ENCODE measurements around the gene SMIM12.

The SMIM12 gene, protein sequence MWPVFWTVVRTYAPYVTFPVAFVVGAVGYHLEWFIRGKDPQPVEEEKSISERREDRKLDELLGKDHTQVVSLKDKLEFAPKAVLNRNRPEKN

DNA sequence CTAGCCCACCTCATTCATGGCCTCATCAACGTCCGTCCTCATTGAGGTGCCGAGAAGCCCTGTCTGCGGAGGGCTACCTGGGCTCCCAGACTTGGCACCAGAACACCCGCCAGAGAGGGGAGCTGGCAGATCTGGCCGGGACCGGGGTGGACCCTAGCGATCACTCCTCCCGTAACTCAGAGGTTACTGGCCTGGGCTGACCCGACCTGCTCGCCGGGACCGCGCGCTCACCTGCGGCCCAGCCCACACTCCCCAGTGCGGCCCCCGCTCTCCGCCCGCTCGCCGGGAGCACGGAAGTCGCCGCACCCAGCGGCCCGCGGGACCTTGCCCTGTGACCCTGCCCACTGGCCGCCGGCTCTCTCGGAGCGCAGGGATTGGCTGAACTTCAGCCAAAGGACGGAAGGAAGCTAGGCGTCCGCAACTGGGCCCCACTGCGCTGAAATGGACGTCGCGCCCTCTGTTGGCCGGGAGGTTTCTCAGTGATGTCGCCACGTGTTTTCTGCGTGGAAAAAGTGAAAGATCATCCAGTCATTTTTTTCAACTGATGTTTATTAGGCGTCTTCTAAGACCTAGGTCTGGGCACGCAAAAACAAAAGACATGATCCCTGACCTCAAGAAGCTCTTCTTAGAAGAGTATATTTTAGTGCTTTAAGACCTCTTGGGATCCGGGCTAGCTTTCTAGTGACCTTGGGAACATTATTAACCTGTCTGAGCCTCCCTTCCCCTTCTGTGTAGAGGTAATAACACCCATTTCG is at the start of gene SMIM12:
Gene SMIM12 (minus strand): TSS at position 304 of the 755 bp plus-strand sequence. CDS start 3,772 bp downstream, outside the sequence.
- peak; percentile 86 for DNase-seq

DNA sequence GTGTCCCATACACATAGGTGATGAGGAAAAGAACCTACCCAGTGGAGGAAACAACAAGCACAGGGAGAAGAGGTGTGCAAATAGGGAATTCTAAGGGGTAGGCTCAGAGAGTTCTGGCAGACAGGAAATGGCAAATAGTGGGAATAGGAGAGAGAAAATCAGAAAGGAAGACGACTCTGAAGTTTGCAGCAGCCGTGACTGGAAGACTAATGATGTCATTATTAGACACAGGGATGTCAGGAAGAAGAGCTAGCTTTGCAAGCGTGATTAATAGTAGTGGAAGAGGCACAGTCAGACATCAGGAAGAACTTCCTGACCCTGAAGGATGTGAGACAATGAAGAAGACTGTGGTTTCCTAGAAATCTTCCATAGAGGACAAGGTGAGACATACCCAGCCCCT is 48.8 kb upstream of the SMIM12 start:
- no peak for DNase-seq

DNA sequence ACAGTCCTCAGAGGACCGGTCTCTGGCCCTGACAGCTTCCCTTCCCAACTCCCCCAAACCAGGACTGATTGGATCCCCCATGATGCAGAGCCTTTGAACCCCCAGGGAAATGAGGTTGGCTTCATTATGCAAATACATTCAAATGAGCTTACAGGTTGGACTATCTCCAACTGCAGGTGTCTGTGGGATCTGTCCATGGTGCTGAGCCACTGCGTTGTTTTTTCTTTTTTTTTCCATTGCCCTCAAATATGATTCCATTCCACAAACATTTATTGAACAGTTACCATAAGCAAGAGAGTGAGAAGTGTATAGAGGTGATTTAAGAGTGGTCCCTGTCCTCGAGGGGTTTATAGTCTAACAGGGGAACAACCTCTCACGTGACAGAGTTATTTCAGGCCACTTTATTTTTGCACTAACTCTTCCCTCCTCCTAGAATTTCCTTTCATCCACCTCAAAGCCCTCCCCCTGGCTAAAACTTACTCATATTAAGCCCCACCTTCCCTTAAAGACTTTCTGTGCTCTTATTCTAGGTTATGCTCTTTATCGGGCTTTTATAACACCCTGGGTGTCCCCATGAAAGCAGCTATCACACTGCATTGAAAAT is 48.0 kb upstream of the SMIM12 start:
- no peak for DNase-seq

DNA sequence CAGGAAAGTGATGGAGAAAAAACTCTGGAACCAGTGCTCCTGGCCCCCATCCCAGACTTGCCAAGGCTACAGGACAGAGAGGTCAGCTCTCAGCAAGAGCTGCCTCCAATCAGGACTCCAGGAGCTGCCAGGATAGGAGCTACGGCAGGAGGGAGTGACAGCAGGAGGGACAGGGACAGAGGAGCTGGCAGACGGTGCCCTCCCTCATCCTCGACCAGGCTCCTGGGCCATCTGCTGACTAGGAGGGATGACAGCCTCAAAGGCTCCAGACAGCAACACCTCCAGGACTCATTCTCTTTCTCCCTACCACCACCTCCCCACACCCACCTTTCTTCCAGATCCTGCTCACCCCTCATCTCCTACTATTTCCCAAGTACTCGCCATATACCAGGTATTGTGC is 47.2 kb upstream of the SMIM12 start:
- no peak for DNase-seq

DNA sequence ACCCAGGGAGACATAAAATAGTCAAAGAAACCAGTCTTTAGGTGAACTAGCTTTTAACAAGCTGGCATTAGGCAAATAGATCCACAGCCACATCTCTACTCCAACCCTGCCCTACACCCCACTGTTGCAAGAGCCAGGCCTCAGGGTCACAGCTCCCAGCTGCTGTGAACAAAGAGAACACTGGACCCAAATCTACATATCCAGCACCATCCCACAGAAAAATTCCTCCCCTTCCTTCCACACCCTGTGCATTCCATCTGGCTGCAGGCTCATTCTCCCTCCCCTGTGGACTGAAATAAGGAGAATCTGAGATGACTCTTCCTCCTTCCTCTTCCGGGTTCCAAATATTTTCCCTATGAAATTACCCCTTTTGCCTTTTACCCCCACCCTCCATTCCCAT is 46.7 kb upstream of the SMIM12 start:
- DNase-seq: no peak

DNA sequence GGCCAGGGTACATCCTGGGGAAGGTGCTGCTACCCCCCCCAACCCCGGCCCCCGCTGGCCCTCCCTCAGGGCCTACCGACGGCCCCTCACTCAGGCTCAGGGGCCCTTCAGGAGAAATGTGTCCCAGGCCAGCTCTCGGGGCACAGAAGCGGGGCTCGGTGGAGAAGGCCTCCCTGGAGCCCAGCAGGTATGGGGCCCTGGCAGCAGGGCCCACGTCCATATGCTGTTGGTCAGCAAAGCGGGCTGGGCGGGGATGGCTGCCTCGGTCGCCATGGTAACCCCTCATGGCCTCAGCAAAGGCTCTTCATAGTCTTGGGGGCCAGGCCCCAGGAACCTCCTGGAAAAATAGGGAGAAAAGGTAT is 45.5 kb upstream of the SMIM12 start:
- no peak for DNase-seq

DNA sequence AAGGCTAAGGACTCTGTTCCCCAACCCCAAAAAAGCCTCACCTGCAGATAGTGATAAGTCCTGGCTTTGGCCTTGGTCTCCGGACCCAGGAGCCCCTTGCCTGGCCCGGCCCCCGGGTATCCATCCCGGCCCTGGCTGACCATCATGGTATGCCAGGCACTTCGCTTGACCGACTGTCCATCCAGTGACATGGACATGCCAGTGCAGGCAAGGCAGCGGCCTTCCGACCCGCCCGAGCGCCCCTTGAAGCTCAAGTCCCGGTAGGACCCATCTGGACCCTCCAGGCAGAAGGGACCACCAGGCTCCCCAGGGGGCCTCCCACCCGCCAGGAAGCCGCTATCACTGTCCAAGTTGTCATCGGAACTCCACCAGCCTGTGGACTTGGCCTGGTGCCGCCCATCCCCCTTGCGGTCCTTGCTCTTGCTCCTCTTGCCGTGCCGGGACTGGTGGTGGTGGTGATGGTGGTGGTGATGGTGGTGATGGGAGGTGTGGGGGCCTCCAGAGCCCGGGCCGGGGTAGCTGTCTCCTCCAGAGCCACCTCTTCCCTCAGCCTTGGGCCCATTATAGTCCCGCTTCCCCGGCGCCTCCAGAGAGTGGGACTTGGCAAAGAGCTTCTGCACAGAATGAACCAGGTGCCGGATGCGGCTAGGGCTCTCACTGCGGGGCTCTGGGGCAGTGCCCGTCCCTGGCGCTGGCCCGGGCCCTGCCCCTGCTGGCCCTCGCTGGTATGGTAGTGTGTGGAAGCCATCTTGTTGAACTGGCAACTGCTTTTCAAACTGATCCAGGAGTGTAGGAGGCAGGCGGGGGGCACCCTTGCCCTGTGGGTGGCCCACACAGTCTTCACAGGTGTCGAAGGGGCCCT is 44.9 kb upstream of the SMIM12 start:
- DNase-seq: no peak

DNA sequence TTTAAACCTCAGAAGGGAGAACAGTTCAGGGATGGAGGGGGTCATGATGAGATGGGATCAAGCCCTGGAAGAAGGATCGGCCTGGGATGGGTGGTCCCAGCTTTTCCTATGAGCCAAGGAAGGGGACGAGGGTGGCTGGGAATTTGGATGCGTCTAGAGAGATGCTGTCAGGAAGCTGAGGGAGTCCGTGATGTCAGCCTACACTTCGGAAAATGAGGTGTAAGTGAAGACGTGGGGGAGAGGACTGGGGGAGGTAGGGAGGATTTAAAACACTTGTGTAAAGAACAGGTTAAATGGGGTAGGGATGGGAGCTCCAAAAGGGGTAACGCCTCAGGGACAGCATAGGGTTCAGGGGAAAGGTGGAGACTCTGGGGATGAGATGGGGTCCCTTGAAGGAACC is 42.4 kb upstream of the SMIM12 start:
- no peak for DNase-seq

DNA sequence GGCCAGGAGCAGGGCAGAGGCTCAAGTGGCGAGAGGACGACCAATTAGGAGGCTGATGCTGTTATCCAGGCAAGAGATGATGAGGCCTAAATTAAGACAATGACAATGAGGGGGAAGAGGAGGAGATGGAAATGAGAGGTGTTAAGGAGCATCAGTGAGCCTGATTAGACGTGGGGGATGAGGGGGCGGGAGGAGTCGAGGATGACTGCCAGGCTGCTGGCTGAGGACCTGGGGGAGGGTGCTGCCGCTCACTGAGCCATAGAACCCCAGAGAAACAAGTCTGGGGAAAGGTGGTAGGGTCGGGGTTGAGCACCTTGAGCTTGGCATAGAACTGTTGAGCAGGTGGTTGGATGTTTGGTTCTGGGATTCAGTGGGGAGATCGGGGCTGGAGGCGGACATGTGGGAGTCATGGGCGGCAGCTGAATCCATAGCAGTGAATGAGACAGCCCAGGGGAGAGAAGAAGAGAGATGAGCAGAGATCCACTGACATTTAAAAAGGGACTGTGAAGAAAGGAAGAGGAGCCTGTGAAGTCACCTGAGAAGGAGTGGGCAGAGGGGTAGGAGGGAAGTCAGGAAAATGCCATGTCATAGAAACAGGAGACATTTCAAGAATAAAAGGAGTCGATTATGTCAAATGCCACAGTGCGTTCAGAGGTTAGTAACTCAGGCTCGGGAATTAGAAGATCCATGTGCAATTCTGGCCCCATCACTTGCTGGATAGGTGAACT is 41.4 kb upstream of the SMIM12 start:
- no peak for DNase-seq

DNA sequence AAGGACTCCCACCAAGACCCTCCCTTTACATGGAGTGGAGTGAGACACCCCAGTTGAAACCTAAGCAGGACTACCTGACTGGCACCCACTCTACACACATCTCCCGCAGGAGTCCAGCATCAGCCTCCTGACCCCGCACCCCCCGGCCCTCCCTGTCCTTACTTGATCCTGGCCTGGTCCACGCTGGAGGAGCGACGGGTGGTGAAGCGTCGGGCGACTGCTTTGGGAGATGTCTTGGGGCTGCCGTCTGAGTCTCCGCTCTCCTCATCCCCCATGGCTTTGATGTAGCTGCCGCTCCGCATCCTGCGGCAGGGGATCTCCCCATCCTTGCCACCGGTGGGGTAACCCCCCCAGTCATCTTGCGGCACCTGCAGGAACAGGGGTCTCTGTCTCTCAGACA is 40.4 kb upstream of the SMIM12 start:
- DNase-seq: no peak

DNA sequence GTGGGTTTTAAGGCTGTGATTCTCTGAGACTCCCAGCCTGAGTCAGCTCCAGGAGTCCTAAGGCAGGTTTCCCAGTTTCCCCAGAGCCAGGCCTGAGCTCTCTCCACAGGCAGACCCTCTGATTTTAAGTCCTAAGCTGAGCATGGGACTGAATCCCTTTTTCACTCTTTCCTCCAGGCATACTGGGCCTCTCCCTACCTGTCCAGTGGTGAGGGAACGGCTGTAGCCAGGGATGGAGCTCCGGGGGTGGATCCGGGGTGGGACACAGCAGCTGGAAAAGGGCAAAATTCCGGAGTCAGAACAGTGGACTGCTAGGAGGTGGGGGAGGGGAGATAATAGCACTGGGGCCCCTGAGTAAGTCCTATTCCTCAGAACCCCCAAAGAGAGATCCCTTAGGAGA is 39.9 kb upstream of the SMIM12 start:
- no peak for DNase-seq

DNA sequence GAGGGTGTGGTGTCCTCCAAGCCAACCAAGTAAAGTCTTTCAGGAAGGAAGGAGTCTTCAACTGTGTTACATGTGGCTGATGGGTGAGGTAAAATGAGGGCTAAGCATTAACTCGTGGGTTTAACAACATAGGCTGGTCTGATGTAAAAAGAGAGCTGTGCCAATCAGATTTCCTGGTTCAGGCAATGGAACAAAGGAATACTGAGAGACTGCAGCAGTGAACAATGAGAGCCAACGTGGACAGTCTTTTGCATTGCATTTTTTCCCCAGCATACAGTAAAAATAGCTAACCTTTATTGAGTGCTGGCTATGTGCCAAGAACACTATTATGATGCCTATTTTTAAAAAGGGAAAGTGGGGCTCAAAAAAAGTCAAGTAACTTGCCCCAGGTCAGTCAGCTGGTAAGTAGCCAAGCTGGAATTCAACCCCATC is 38.8 kb upstream of the SMIM12 start:
- DNase-seq: no peak

DNA sequence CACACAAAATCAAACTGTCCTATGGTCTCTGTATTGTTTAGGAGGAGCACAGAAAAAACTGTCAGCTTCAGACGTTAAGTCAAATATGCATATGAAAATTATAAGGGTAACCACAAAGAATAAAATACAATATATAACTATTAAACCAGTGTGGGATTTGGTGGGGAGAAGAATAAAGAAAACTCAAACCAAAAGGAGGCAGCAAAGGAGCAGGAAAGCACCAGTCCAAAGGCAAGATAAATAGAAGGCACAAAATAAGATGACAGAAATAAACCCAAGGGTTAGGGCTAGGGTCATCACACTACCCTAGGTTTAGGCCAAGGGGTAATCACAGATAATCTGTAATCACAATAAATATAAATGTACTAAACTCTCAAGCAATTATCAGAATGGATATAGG is 37.1 kb upstream of the SMIM12 start:
- DNase-seq: no peak

DNA sequence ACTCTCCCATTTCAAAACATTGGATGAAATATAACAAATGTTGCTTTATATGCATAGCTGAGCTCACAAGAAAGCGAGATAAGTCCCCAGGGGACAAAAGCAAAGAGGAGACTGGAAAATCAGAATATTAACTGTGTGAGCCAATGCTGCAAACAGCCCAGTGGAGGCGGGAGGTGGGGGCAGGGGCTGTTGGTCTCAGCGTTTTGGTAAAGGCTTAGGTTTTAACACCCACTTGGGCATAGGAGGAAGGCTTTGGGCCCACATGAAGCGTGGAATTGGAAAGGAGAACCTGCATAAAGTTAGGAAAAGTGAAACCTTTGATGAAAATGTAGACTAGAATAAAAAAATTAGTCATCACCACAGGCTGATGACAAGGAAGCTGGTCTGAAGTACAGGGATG is 30.2 kb upstream of the SMIM12 start:
- no peak for DNase-seq

DNA sequence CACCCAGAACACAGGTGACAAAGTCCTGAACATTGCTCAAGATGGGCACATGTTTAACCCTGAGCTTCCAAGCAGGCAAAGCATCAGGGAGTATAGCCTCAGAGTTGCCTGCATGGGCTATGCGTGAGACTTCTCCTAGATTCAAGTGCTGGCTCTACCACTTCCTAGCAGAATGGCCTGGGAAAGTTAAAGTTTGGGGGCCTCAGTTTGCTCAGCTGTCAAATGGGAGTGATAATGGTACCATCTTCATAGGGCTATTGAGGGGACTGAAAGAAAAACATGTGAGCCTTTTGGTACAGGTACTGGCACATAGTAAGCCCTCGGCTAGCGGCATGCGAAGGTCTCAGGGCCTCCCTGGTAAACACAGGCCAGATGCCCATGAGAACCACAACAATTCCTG is 28.0 kb upstream of the SMIM12 start:
- no peak for DNase-seq

DNA sequence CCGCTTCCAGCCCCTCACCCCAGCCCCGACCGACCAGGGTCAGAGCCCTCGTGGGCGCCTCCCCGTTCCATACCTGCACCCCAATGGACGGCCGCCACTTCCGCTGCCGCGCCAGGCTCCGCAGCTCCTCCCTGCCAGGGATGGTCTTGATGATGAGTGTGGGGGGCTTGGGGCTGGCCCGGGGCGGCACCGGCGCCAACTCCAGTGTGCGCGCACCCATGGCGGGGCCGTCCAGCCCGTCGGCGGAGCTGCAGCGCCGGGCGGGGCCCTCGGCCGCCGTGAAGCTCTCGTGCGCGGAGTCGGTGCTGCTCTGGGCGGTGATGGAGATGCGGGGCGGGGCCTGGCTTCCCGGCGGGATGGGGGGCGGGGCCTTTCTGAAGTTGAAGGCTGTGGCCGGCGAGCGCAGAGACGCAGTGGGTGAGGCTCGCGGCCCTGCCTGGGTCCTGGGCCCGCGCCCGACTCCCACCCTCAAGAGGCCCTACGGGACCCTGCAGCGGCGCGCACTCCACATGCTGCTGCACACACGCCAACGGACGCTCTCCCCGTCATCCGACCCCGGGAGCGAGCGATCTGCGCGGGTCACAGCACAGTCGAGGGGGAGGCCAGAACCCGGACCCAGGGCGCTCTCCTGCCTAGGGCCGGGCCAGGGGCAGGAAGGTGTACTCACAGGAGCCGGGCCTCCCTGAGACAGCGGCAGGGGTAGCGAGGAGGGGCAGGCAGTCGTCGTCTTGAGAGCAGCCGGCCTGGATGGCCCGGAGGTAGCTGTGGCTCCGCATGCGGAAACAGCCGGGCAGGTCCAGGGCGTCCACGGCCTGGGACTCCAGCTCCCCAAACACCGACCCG is 26.1 kb upstream of the SMIM12 start:
- DNase-seq: no peak

DNA sequence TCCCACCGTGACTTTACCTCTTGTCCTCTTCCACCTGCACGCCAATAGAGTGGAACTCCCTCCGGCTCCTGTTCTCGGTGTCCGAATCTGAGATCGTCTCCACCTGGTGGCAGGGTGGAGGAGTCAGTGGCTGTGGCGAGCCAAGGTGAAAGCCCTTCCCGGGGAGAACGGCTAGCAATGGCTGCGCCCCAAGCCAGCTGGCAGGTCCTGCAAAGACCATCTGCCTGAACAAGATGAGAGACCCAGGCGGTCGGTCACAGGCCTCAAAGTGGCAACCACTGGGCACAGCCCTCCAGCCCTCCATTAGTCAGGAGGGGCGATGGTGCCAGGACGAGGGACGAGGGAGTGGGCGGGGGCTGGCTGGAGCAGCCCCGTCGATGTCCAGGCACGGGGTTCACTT is 25.4 kb upstream of the SMIM12 start:
- DNase-seq: no peak

DNA sequence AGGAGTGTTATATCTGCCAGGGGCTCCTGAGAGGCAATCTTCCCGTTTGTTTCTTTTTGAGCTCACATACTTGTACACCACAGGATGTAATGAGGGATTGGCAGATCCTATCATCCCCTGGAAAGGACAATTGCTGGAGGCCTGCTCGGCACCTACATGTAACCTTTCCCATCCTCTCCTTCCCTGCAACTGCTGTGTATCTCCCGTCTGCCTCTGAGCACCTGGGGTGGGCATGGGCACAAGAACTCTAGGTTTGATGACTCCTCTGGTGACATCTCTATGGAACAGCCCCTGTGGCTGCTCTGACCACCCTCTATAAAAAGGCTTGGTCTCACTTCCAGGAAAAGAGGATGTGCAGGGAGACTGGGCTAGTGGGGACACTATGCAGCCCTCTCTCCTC is 25.0 kb upstream of the SMIM12 start:
- DNase-seq: no peak

DNA sequence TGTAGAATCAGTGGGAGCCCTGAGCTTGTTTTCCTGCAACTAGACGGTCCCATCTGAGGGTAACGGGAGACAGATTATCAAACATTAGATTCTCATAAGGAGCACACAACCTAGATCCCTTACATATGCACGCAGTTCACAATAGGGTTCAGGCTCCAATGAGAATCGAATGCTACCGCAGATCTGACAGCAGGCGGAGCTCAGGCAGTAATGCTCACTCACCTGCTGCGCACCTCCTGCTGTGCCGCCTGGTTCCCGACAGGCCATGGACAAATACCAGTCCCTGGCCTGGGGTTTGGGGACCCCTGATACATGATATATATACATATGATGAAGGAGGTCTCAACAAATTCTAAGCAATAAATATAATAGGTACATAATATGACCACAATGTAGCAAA is 19.7 kb upstream of the SMIM12 start:
- DNase-seq: no peak

DNA sequence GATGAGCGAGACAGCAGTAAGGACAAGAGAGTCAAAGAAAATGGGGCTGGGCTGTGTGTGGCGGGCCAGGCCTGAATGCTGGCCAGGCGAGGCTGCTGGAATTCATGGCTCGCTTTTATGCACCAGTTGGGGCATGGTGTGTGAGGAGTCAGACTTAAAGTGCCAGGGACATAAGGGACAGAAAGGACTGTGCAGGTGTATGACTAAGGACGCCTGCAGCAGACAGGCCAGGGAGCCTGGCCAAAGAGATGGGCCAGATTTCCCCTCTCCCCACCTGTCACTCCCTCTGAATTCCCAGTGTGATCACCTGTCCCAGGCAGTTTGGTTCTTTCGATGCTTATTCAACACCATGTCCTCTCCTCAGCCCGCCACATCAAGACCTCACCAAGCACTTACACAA is 16.9 kb upstream of the SMIM12 start:
- DNase-seq: no peak

DNA sequence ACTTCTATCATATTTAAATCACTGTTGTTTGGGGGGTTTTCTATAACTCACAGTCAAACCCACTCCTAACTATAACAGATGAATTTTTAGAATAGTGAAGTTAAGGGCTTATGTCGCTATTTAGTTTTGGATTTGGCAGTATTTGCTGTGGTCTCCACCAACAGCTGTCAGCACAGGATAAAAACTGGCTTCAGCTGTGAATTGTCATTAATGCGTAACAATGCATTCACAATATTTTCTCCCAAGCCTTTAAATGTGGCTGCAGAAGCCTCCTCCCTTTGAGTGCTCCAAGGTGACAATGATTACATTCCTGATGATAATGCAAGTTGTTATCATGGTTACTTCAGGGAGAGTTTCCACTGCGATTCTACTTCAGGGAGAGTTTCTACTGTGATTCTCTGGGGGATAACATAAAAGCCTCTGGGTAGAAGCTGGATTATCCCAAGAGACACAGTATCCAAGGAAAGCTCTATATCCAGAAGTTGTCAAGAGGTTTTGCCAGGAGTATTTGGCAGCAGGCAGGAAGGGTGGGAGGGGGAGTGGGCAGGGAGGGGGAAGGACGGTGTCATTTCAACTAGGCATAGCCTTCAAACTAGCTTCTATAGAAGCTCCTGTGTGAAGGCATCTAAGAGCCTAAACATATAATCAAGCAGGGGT is 14.9 kb upstream of the SMIM12 start:
- no peak for DNase-seq

DNA sequence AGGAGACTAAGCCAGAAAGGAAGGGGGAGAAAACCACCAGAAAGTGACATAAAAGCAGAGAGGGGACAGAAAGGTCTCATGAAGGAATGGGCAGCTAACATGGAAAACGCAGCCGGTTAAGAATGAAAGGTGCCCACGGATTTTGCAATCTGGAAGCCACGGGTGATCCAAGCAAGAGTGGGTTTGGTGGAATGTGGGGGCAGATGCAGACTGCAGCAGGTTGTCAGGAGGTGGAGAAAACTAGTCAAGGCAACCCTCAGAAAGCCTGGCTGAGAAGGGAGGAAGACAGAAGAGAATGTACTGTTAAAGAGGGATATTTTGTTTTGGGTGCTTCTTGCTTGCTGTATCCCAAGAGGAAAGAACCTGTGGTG is 12.6 kb upstream of the SMIM12 start:
- no peak for DNase-seq
